H9 (cell line): ENCODE results near the gene KIF9. TPM values are rescaled to one million over a fixed set of nuclear protein-coding genes. Genes with fewer than 3 reads are reported as not detected.

Source experiments
- DNase-seq: peaks from one replicate; pipeline ENCODE4 v3.0.0-alpha.2; 2017
- H2AFZ ChIP-seq: one replicate; pipeline ENCODE4 v1.6.1; 2013; ENCODE audit warnings: mild to moderate bottlenecking, low read length, control low read depth, moderate library complexity
- H2AK5ac ChIP-seq: 2 replicates; pipeline ENCODE4 v1.6.1; 2013; ENCODE audit warnings: low read length, control low read depth, mixed read lengths; ENCODE audit not compliant: insufficient read length
- H2BK120ac ChIP-seq: one replicate; pipeline ENCODE4 v1.6.1; 2013; ENCODE audit warnings: low read depth, mild to moderate bottlenecking, low read length, control low read depth, inconsistent platforms; ENCODE audit not compliant: poor library complexity, severe bottlenecking
- H2BK12ac ChIP-seq: 2 replicates; pipeline ENCODE4 v1.6.1; 2013; ENCODE audit warnings: low read length, control low read depth, mixed read lengths, low read depth; ENCODE audit not compliant: insufficient read length
- H2BK15ac ChIP-seq: 2 replicates; pipeline ENCODE4 v1.6.1; 2013; ENCODE audit warnings: low read depth, low read length, control low read depth
- H2BK20ac ChIP-seq: one replicate; pipeline ENCODE4 v1.6.1; 2013; ENCODE audit warnings: low read depth, mild to moderate bottlenecking, low read length, control low read depth, inconsistent platforms; ENCODE audit not compliant: poor library complexity, severe bottlenecking
- H2BK5ac ChIP-seq: 2 replicates; pipeline ENCODE4 v1.6.1; 2013; ENCODE audit warnings: low read length, control low read depth, mixed read lengths; ENCODE audit not compliant: insufficient read length
- H3K14ac ChIP-seq: 2 replicates; pipeline ENCODE4 v1.6.1; 2013; ENCODE audit warnings: low read length, control low read depth; ENCODE audit not compliant: insufficient read depth
- H3K18ac ChIP-seq: 2 replicates; pipeline ENCODE4 v1.6.1; 2013; ENCODE audit warnings: low read depth, mild to moderate bottlenecking, mixed read lengths, low read length, control low read depth; ENCODE audit not compliant: insufficient read length
- H3K23ac ChIP-seq: 2 replicates; pipeline ENCODE4 v1.6.1; 2013; ENCODE audit warnings: low read length, control low read depth, mixed read lengths, low read depth; ENCODE audit not compliant: insufficient read length
- H3K23me2 ChIP-seq: 2 replicates; pipeline ENCODE4 v1.6.1; 2013; ENCODE audit warnings: low read depth, mild to moderate bottlenecking, mixed read lengths, low read length, control low read depth; ENCODE audit not compliant: insufficient read length, poor library complexity, severe bottlenecking
- H3K27ac ChIP-seq: 2 replicates; pipeline ENCODE4 v1.5.1; 2013; ENCODE audit warnings: low read length, control low read depth, mixed read lengths, low read depth; ENCODE audit not compliant: insufficient read length
- H3K27me3 ChIP-seq: 2 replicates; pipeline ENCODE4 v1.6.1; 2013; ENCODE audit warnings: low read length, control low read depth, inconsistent platforms; ENCODE audit not compliant: insufficient read depth
- H3K4ac ChIP-seq: 2 replicates; pipeline ENCODE4 v1.6.1; 2013; ENCODE audit warnings: low read depth, mild to moderate bottlenecking, control low read depth, inconsistent platforms, low read length, moderate library complexity
- H3K4me1 ChIP-seq: 2 replicates; pipeline ENCODE4 v1.6.1; 2013; ENCODE audit warnings: low read length, control low read depth, inconsistent platforms; ENCODE audit not compliant: insufficient read depth
- H3K4me2 ChIP-seq: 2 replicates; pipeline ENCODE4 v1.6.1; 2013; ENCODE audit warnings: low read length, control low read depth, mixed read lengths; ENCODE audit not compliant: insufficient read length, insufficient read depth
- H3K56ac ChIP-seq: 2 replicates; pipeline ENCODE4 v1.6.1; 2013; ENCODE audit warnings: low read depth, mild to moderate bottlenecking, mixed read lengths, low read length, control low read depth; ENCODE audit not compliant: insufficient read length
- H3K79me1 ChIP-seq: 2 replicates; pipeline ENCODE4 v1.6.1; 2013; ENCODE audit warnings: low read depth, mild to moderate bottlenecking, moderate library complexity, low read length, control low read depth, inconsistent platforms; ENCODE audit not compliant: insufficient read depth, poor library complexity, severe bottlenecking
- H3K79me2 ChIP-seq: 2 replicates; pipeline ENCODE4 v1.6.1; 2013; ENCODE audit warnings: low read length, control low read depth, inconsistent platforms; ENCODE audit not compliant: insufficient read depth
- H3K9ac ChIP-seq: 2 replicates; pipeline ENCODE4 v1.6.1; 2013; ENCODE audit warnings: low read length, control low read depth, mixed read lengths; ENCODE audit not compliant: insufficient read length; ENCODE audit errors: extremely low read depth
- H3K9me3 ChIP-seq: one replicate; pipeline ENCODE4 v1.6.1; 2013; ENCODE audit warnings: low read depth, low read length, inconsistent platforms; ENCODE audit not compliant: control insufficient read depth
- H3T11ph ChIP-seq: one replicate; pipeline ENCODE4 v1.6.1; 2013; ENCODE audit warnings: mild to moderate bottlenecking, low read length, control low read depth, inconsistent platforms
- H4K20me1 ChIP-seq: one replicate; pipeline ENCODE4 v1.6.1; 2013; ENCODE audit not compliant: control insufficient read depth, insufficient read length, insufficient read depth
- H4K5ac ChIP-seq: 2 replicates; pipeline ENCODE4 v1.6.1; 2013; ENCODE audit warnings: low read depth, mild to moderate bottlenecking, mixed read lengths, low read length, control low read depth; ENCODE audit not compliant: insufficient read length
- H4K8ac ChIP-seq: replicated peaks from 2 replicates; pipeline ENCODE4 v1.6.1; 2013; ENCODE audit warnings: low read length, control low read depth, mixed read lengths, low read depth; ENCODE audit not compliant: insufficient read length
- H4K91ac ChIP-seq: 2 replicates; pipeline ENCODE4 v1.6.1; 2013; ENCODE audit warnings: low read depth, mild to moderate bottlenecking, moderate library complexity, mixed read lengths, low read length, control low read depth; ENCODE audit not compliant: insufficient read length
- H3K27ac Mint-ChIP-seq, 3 experiments: 2 replicates in 2 of 3; 3 replicates in 1 of 3; pipeline ENCODE4 v1.8.0; 2020 to 2021; ENCODE audit warnings: mixed read lengths in 3 of 3, mild to moderate bottlenecking in 1 of 3, moderate library complexity in 1 of 3
- H3K27me3 Mint-ChIP-seq: 2 replicates; pipeline ENCODE4 v1.8.0; 2021; ENCODE audit warnings: low read depth, mild to moderate bottlenecking, moderate library complexity, mixed read lengths
- H3K36me3 Mint-ChIP-seq, 3 experiments: 2 replicates in 2 of 3; 3 replicates in 1 of 3; pipeline ENCODE4 v1.8.0; 2020 to 2021; ENCODE audit warnings: low read depth in 3 of 3, mixed read lengths in 3 of 3; ENCODE audit not compliant: insufficient read depth in 1 of 3
- H3K4me1 Mint-ChIP-seq, 2 experiments: 2 replicates each; pipeline ENCODE4 v1.8.0; 2020; ENCODE audit warnings: mixed read lengths in 2 of 2
- H3K4me3 Mint-ChIP-seq, 2 experiments: 2 replicates in 1 of 2; 3 replicates in 1 of 2; pipeline ENCODE4 v1.8.0; 2020 to 2021; ENCODE audit warnings: mild to moderate bottlenecking in 2 of 2, mixed read lengths in 2 of 2, moderate library complexity in 1 of 2
- H3K9me3 Mint-ChIP-seq, 2 experiments: 2 replicates in 1 of 2; 3 replicates in 1 of 2; pipeline ENCODE4 v1.8.0; 2020; ENCODE audit warnings: mild to moderate bottlenecking in 2 of 2, mixed read lengths in 2 of 2, moderate library complexity in 1 of 2
- WGBS: extraction: QIAGEN DNeasy Blood & Tissue Kit; methylation state at CpG from one replicate; pipeline ENCODE4 v1.1.7; 2013; ENCODE audit warnings: missing lambda C conversion rate, low lambda C conversion rate, mixed read lengths; ENCODE audit not compliant: insufficient read length; ENCODE audit errors: extremely low coverage; 5-methylcytosine and 5-hydroxymethylcytosine counted together
- total RNA-seq: library from RNA; stranded (reverse); gene quantifications from 2 replicates; pipeline ENCODE4 v1.2.1, GENCODE V29; 2021
- TF ChIP-seq, protein P1 (sequence below): fragments of 200-600 bp; sonication (generic); conservative IDR thresholded peaks from 3 replicates; pipeline ENCODE4 v1.8.0; 2021; ENCODE audit warnings: antibody characterized with exemption, mild to moderate bottlenecking

The KIF9 gene
- total RNA-seq, 1 experiment from 2014 or later: 8.4 TPM

- Histone ChIP-seq H3K14ac (no peak overlapping the region), H2AFZ (no peak overlapping the region), H3K23ac (no peak overlapping the region), H3K27me3 (no peaks in the 10 kb centered on the region), H4K91ac (no peak overlapping the region), H3K4me2 (no peak overlapping the region), H3K4ac (no peak overlapping the region), H2BK120ac (no peak overlapping the region), H3K79me2 (no peaks in the 10 kb centered on the region), H3K56ac (no peak overlapping the region), H3K79me1 (no peaks in the 10 kb centered on the region), H4K5ac (no peak overlapping the region), H3K9me3 (no peaks in the 10 kb centered on the region), H3K4me1 (no peaks in the 10 kb centered on the region), H4K20me1 (no peaks in the 10 kb centered on the region), H3K18ac (no peak overlapping the region), H3K27ac (no peak overlapping the region), H2BK5ac (no peak overlapping the region), H4K8ac (no peak overlapping the region), H3T11ph (no peak overlapping the region), H2AK5ac (no peak overlapping the region), H3K9ac (no peak overlapping the region), H2BK12ac (no peak overlapping the region), H2BK15ac (no peak overlapping the region), H3K23me2 (no peaks in the 10 kb centered on the region), H2BK20ac (no peak overlapping the region)
- TF ChIP-seq, protein P1, sequence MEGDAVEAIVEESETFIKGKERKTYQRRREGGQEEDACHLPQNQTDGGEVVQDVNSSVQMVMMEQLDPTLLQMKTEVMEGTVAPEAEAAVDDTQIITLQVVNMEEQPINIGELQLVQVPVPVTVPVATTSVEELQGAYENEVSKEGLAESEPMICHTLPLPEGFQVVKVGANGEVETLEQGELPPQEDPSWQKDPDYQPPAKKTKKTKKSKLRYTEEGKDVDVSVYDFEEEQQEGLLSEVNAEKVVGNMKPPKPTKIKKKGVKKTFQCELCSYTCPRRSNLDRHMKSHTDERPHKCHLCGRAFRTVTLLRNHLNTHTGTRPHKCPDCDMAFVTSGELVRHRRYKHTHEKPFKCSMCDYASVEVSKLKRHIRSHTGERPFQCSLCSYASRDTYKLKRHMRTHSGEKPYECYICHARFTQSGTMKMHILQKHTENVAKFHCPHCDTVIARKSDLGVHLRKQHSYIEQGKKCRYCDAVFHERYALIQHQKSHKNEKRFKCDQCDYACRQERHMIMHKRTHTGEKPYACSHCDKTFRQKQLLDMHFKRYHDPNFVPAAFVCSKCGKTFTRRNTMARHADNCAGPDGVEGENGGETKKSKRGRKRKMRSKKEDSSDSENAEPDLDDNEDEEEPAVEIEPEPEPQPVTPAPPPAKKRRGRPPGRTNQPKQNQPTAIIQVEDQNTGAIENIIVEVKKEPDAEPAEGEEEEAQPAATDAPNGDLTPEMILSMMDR: no peak
- Mint-ChIP-seq H3K9me3 (no peaks in the 10 kb centered on the region), H3K4me3 (no peak overlapping the region), H3K36me3 (no peaks in the 10 kb centered on the region), H3K4me1 (peaks cover 0 to 6% of the 10 kb centered on the region in 2 experiments; a peak in 2 of 4 replicates), H3K27ac (no peak overlapping the region), H3K27me3 (no peaks in the 10 kb centered on the region)
- no peak for DNase-seq
- no CpG with 5 or more reads among the region's 4 CpGs for WGBS
These were observed 12.1 kb downstream of the KIF9 start for GRCh38 chr3:47270526-47270925.
